GM21576 (cell line): ENCODE results near the gene TBC1D1.

Experiments
- ATAC-seq: cut with Tn5 transposase; IDR thresholded peaks from one replicate; pipeline ENCODE4 v1.9.1; 2021; ENCODE audit warnings: mild to moderate bottlenecking, moderate library complexity; ENCODE audit not compliant: unreplicated experiment

The TBC1D1 gene

GRCh38 chr4:37988670-37989069 is 97.8 kb downstream of the TBC1D1 start:
- ATAC-seq: no peak

- no peak for ATAC-seq
These were observed 98.7 kb downstream of the TBC1D1 start for GRCh38 chr4:37989398-37990260.

- ATAC-seq: no peak
These were observed 99.9 kb downstream of the TBC1D1 start for GRCh38 chr4:37990731-37991245.

- ATAC-seq: no peak
These were observed 100.9 kb downstream of the TBC1D1 start for GRCh38 chr4:37991623-37992410.

GRCh38 chr4:37993806-37994205 is 102.9 kb downstream of the TBC1D1 start:
- ATAC-seq: no peak

GRCh38 chr4:37994569-37994968 is 103.7 kb downstream of the TBC1D1 start:
- ATAC-seq: peak; percentile 78

- ATAC-seq: no peak
These were observed 104.5 kb downstream of the TBC1D1 start for GRCh38 chr4:37995299-37995821.

- ATAC-seq: no peak
These were observed 105.3 kb downstream of the TBC1D1 start for GRCh38 chr4:37995981-37996775.

GRCh38 chr4:37998226-37998625 is 107.3 kb downstream of the TBC1D1 start:
- ATAC-seq: no peak

- no peak for ATAC-seq
These were observed 108.3 kb downstream of the TBC1D1 start for GRCh38 chr4:37999000-37999716.

- ATAC-seq: no peak
These were observed 109.1 kb downstream of the TBC1D1 start for GRCh38 chr4:37999965-38000364.

GRCh38 chr4:38001927-38002326 is 111.0 kb downstream of the TBC1D1 start:
- no peak for ATAC-seq

GRCh38 chr4:38002451-38003071 is 111.7 kb downstream of the TBC1D1 start:
- ATAC-seq: no peak

- ATAC-seq: no peak
These were observed 112.2 kb downstream of the TBC1D1 start for GRCh38 chr4:38003102-38003501.

GRCh38 chr4:38003628-38004027 is 112.7 kb downstream of the TBC1D1 start:
- no peak for ATAC-seq

GRCh38 chr4:38004062-38004461 is 113.2 kb downstream of the TBC1D1 start:
- ATAC-seq: no peak

GRCh38 chr4:38004887-38005286 is 114.0 kb downstream of the TBC1D1 start:
- no peak for ATAC-seq

GRCh38 chr4:38005637-38006036 is 114.8 kb downstream of the TBC1D1 start:
- no peak for ATAC-seq

GRCh38 chr4:38007645-38008044 is 116.8 kb downstream of the TBC1D1 start:
- ATAC-seq: no peak

- ATAC-seq: no peak
These were observed 117.7 kb downstream of the TBC1D1 start for GRCh38 chr4:38008571-38009021.
